HCT116 (cell line): ENCODE results near the gene GPT2. TPM values are rescaled to one million over a fixed set of nuclear protein-coding genes. Genes with fewer than 3 reads are reported as not detected.

Experiments
- ATAC-seq: fragments of 200-7000 bp; cut with Tn5 transposase; 2 replicates; pipeline ENCODE4 v1.9.1; 2020; ENCODE audit warnings: mild to moderate bottlenecking, moderate library complexity
- BruUV-seq: library from RNA; stranded (reverse); fragments of 400-500 nt; replicated peaks from 2 replicates; lab custom pipeline; 2021; lab: Mats Ljungman, UMichigan
- CTCF ChIA-PET: fragments of 300-600 bp; sonication (Branson Sonifier 250); formaldehyde crosslinking; loops from one replicate; lab custom pipeline; 2021; ENCODE audit warnings: antibody characterized with exemption; lab: Charles Lee
- POLR2A ChIA-PET: fragments of 300-600, 350-600 bp; sonication (Branson Sonifier 250); formaldehyde crosslinking; loops from one replicate; lab custom pipeline; 2021; ENCODE audit warnings: antibody characterized with exemption; lab: Charles Lee
- RAD21 ChIA-PET, 2 experiments: fragments of 300-600 bp; sonication (Branson Sonifier 250); formaldehyde crosslinking; loops; one replicate each; lab custom pipeline; 2023; ENCODE audit warnings: low total read pairs in 2 of 2; ENCODE audit not compliant: uncharacterized antibody in 2 of 2, unreplicated experiment in 2 of 2, low non-redundant PET in 1 of 2; lab: Charles Lee
- DNase-seq: peaks from one replicate; pipeline ENCODE4 v3.0.0-alpha.2; 2010; ENCODE audit warnings: low read depth, low spot score
- H2AFZ ChIP-seq: fragments of 200-600 bp; shearing (Covaris generic), sonication (generic); 2 replicates; pipeline ENCODE4 v1.6.1; 2017; ENCODE audit warnings: low read depth, mixed run types, mixed read lengths, antibody characterized with exemption, low read length; ENCODE audit not compliant: poor library complexity, severe bottlenecking
- H3K27ac ChIP-seq: 2 replicates; pipeline ENCODE4 v1.5.1; 2012; ENCODE audit warnings: low read depth, low read length
- H3K27me3 ChIP-seq: fragments of 200-600 bp; sonication (generic); 2 replicates; pipeline ENCODE4 v1.6.1; 2016; ENCODE audit warnings: mixed run types, low read length, mixed read lengths; ENCODE audit not compliant: insufficient read depth
- H3K36me3 ChIP-seq, 2 experiments: fragments of 200-500 bp in 1 of 2; fragments of 200-600 bp in 1 of 2; sonication (Bioruptor generic) in 1 of 2; sonication (generic) in 1 of 2; 2 replicates each; pipeline versions ENCODE4 v1.5.1 to v1.6.1; 2014 to 2016; ENCODE audit warnings: low read length in 2 of 2, inconsistent platforms in 1 of 2, mixed read lengths in 1 of 2, mixed run types in 1 of 2; ENCODE audit not compliant: insufficient read depth in 2 of 2, control insufficient read depth in 1 of 2
- H3K4me1 ChIP-seq, 2 experiments: fragments of 200-600 bp in 1 of 2; sonication (generic) in 1 of 2; 2 replicates each; pipeline versions ENCODE4 v1.5.1 to v1.6.1; 2012 to 2017; ENCODE audit warnings: low read length in 2 of 2, inconsistent platforms in 1 of 2, mild to moderate bottlenecking in 1 of 2, mixed read lengths in 1 of 2, mixed run types in 1 of 2, moderate library complexity in 1 of 2; ENCODE audit not compliant: insufficient read depth in 2 of 2, control insufficient read depth in 1 of 2
- H3K4me2 ChIP-seq: fragments of 200-600 bp; sonication (generic); 2 replicates; pipeline ENCODE4 v1.6.1; 2017; ENCODE audit warnings: mixed run types, low read length, mixed read lengths
- H3K4me3 ChIP-seq, 2 experiments: fragments of 200-600 bp in 1 of 2; sonication (generic) in 1 of 2; replicated peaks in 1 of 2; 2 replicates each; pipeline ENCODE4 v1.5.1; 2011 to 2016; ENCODE audit warnings: low read length in 2 of 2, control low read depth in 1 of 2, low read depth in 1 of 2, mild to moderate bottlenecking in 1 of 2, mixed read lengths in 1 of 2, mixed run types in 1 of 2
- H3K79me2 ChIP-seq: fragments of 200-600 bp; sonication (generic); 2 replicates; pipeline ENCODE4 v1.6.1; 2017; ENCODE audit warnings: mild to moderate bottlenecking, mixed run types, low read length, moderate library complexity, mixed read lengths; ENCODE audit not compliant: insufficient read depth
- H3K9ac ChIP-seq: fragments of 200-600 bp; sonication (generic); 2 replicates; pipeline ENCODE4 v1.6.1; 2016; ENCODE audit warnings: low read length, mixed read lengths
- H3K9me2 ChIP-seq: fragments of 200-600 bp; sonication (generic), shearing (Covaris generic); 2 replicates; pipeline ENCODE4 v1.6.1; 2017; ENCODE audit warnings: mixed run types, mild to moderate bottlenecking, moderate library complexity; ENCODE audit not compliant: insufficient read depth
- H3K9me3 ChIP-seq, 2 experiments: fragments of 200-500 bp in 1 of 2; fragments of 200-600 bp in 1 of 2; sonication (Bioruptor generic) in 1 of 2; sonication (generic) in 1 of 2; 2 replicates each; pipeline ENCODE4 v1.6.1; 2014 to 2017; ENCODE audit warnings: low read length in 2 of 2, mixed read lengths in 2 of 2, inconsistent platforms in 1 of 2, low read depth in 1 of 2, mild to moderate bottlenecking in 1 of 2, mixed run types in 1 of 2, moderate library complexity in 1 of 2; ENCODE audit not compliant: control insufficient read depth in 1 of 2, insufficient read depth in 1 of 2
- H4K20me1 ChIP-seq: fragments of 200-600 bp; sonication (generic), shearing (Covaris generic); 2 replicates; pipeline ENCODE4 v1.6.1; 2017; ENCODE audit warnings: mixed run types, mild to moderate bottlenecking, moderate library complexity; ENCODE audit not compliant: insufficient read depth
- CBX3 ChIP-seq: IDR thresholded peaks from 2 replicates; pipeline ENCODE4 v1.6.1; 2012; ENCODE audit warnings: low read depth
- CEBPB ChIP-seq: IDR thresholded peaks from 2 replicates; pipeline ENCODE4 v1.6.1; 2012; ENCODE audit warnings: low read depth
- EGR1 ChIP-seq: IDR thresholded peaks from 2 replicates; pipeline ENCODE4 v1.6.1; 2012; ENCODE audit warnings: low read depth
- FOSL1 ChIP-seq: IDR thresholded peaks from 2 replicates; pipeline ENCODE4 v1.6.1; 2012; ENCODE audit warnings: low read depth
- JUND ChIP-seq: IDR thresholded peaks from 2 replicates; pipeline ENCODE4 v1.6.1; 2012
- POLR2AphosphoS5 ChIP-seq: IDR thresholded peaks from 2 replicates; pipeline ENCODE4 v1.6.1; 2011; ENCODE audit warnings: mild to moderate bottlenecking, low read depth, low read length, moderate library complexity
- RAD21 ChIP-seq: IDR thresholded peaks from 2 replicates; pipeline ENCODE4 v1.6.1; 2012; ENCODE audit warnings: low read depth, mild to moderate bottlenecking
- REST ChIP-seq: IDR thresholded peaks from 2 replicates; pipeline ENCODE4 v1.6.1; 2012; ENCODE audit warnings: low read depth
- intact Hi-C: fragments of 100-400 bp; cut with micrococcal nuclease; formaldehyde crosslinking; loops from 2 replicates; pipeline ENCODE4 v1.10.0; 2022
- total RNA-seq: library from RNA; stranded (reverse); gene quantifications from one replicate; pipeline ENCODE4 v1.2.1, GENCODE V29; 2021; ENCODE audit not compliant: unreplicated experiment
- TF ChIP-seq, protein P1 (sequence below), 3 experiments: fragments of 200-600 bp in 1 of 3; sonication (generic) in 1 of 3; IDR thresholded peaks in 2 of 3; conservative IDR thresholded peaks in 1 of 3; 2 replicates each; pipeline ENCODE4 v1.5.1; 2012 to 2017; ENCODE audit warnings: low read depth in 2 of 3, low read length in 2 of 3, antibody characterized with exemption in 1 of 3, borderline replicate concordance in 1 of 3, control low read depth in 1 of 3, mild to moderate bottlenecking in 1 of 3, mixed read lengths in 1 of 3, mixed run types in 1 of 3, moderate library complexity in 1 of 3; ENCODE audit not compliant: insufficient read depth in 1 of 3

GPT2 gene
- total RNA-seq, 1 experiment from 2014 or later, result 50.6 TPM

- DNase-seq, result no peak
- H2AFZ ChIP-seq, result no peak overlapping the region
- TF ChIP-seq POLR2AphosphoS5, result no peak
- TF ChIP-seq CBX3, result no peak
- no peak for TF ChIP-seq RAD21
- TF ChIP-seq CEBPB, result no peak
- TF ChIP-seq FOSL1, result no peak
- TF ChIP-seq JUND, result no peak
- TF ChIP-seq, protein P1, sequence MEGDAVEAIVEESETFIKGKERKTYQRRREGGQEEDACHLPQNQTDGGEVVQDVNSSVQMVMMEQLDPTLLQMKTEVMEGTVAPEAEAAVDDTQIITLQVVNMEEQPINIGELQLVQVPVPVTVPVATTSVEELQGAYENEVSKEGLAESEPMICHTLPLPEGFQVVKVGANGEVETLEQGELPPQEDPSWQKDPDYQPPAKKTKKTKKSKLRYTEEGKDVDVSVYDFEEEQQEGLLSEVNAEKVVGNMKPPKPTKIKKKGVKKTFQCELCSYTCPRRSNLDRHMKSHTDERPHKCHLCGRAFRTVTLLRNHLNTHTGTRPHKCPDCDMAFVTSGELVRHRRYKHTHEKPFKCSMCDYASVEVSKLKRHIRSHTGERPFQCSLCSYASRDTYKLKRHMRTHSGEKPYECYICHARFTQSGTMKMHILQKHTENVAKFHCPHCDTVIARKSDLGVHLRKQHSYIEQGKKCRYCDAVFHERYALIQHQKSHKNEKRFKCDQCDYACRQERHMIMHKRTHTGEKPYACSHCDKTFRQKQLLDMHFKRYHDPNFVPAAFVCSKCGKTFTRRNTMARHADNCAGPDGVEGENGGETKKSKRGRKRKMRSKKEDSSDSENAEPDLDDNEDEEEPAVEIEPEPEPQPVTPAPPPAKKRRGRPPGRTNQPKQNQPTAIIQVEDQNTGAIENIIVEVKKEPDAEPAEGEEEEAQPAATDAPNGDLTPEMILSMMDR (IDR thresholded peaks at IDR 0.05 in 2 of 3, conservative IDR thresholded peaks at IDR 0.05 in 1 of 3; ENCODE audit: borderline replicate concordance in 1 of 3, insufficient read depth in 1 of 3, low read depth in 2 of 3, low read length in 2 of 3), result no peak
- no peak for TF ChIP-seq EGR1
- no peak for TF ChIP-seq REST
- no peak for ATAC-seq
- H3K27me3 ChIP-seq, result no peaks in the 10 kb centered on the region
- POLR2A ChIA-PET, result no interaction called here
- no peak overlapping the region for H3K4me2 ChIP-seq
- RAD21 ChIA-PET, result no interaction called here
- H3K79me2 ChIP-seq, result no peaks in the 10 kb centered on the region
- H3K9me2 ChIP-seq, result no peaks in the 10 kb centered on the region
- no peaks in the 10 kb centered on the region for H3K36me3 ChIP-seq
- CTCF ChIA-PET, result no interaction called here
- no peak overlapping the region for H3K4me3 ChIP-seq
- no TSS peak for BruUV-seq
- no peak overlapping the region for H3K9ac ChIP-seq
- intact Hi-C loops, result no loop called here
- no peak overlapping the region for H3K27ac ChIP-seq
- H4K20me1 ChIP-seq, result no peaks in the 10 kb centered on the region
- no peaks in the 10 kb centered on the region for H3K9me3 ChIP-seq
- H3K4me1 ChIP-seq, result peaks cover 0 to 1% of the 10 kb centered on the region in 2 experiments; a peak in 1 of 4 replicates
Observed at GRCh38 chr16:46836534-46837530, 47.3 kb upstream of the GPT2 start.
